ENCODE results near the gene CYP1B1. TPM values are rescaled to one million over a fixed set of nuclear protein-coding genes. Genes with fewer than 3 reads are reported as not detected.
"Not testable (repeated sequence)": the region's sequence is repeated elsewhere in the genome, so short reads cannot be mapped to it uniquely, and the experiment has no call there.

Gene CYP1B1
- total RNA-seq, 1 experiment from 2014 or later, result 1.3 TPM

- Histone ChIP-seq H3K4me1 (peaks cover 14% of the 10 kb centered on the region; the same call in 1 of the 2 replicates), H3K4me3 (ENCODE audit: low read depth, low read length) (no peak overlapping the region), H3K27me3 (replicated peaks; ENCODE audit: control insufficient read depth, insufficient read depth, low read length) (no peaks in the 10 kb centered on the region), H3K36me3 (ENCODE audit: control insufficient read depth, insufficient read depth, low read length) (no peaks in the 10 kb centered on the region), H3K9me3 (no peaks in the 10 kb centered on the region)
- no TSS peak for BruUV-seq (replicated peaks)
- no peak for TF ChIP-seq CTCF (IDR thresholded peaks at IDR 0.05; ENCODE audit: insufficient read depth in 1 of 2, low read depth in 1 of 2, low read length in 1 of 2, severe bottlenecking in 1 of 2, unreplicated experiment in 1 of 2)
- Mint-ChIP-seq H3K27ac (ENCODE audit: unreplicated experiment) (no peak overlapping the region), H3K36me3 (ENCODE audit: insufficient read depth, unreplicated experiment) (no peaks in the 10 kb centered on the region), H3K27me3 (ENCODE audit: insufficient read depth, unreplicated experiment) (no peaks in the 10 kb centered on the region), H3K9me3 (ENCODE audit: unreplicated experiment) (peaks cover 6% of the 10 kb centered on the region), H3K4me3 (ENCODE audit: unreplicated experiment) (no peak overlapping the region), H3K4me1 (ENCODE audit: low read depth, unreplicated experiment) (no peaks in the 10 kb centered on the region)
- ChIA-PET POLR2A (no interaction called here), CTCF (interaction anchor here (1.2 to 1.6 kb wide), 3 partner anchors 18 to 160 kb away, joined by 3 to 14 read pairs (median 5); partner anchors contain the start of gene CYP1B1)
- DNase-seq, result no peak
- intact Hi-C loops (cut with micrococcal nuclease; ENCODE audit: unreplicated experiment), result loop anchor here (10.0 kb wide), 2 partner anchors 189 to 219 kb away; partner anchors contain the start of gene RMDN2
Observed at GRCh38 chr2:38113981-38114708, 38.2 kb upstream of the CYP1B1 start.

- H3K4me1 ChIP-seq, result peaks cover 15% of the 10 kb centered on the region; the same call in 1 of the 2 replicates
- no peaks in the 10 kb centered on the region for H3K27me3 ChIP-seq (replicated peaks; ENCODE audit: control insufficient read depth, insufficient read depth, low read length)
- TF ChIP-seq CTCF (IDR thresholded peaks at IDR 0.05; ENCODE audit: insufficient read depth in 1 of 2, low read depth in 1 of 2, low read length in 1 of 2, severe bottlenecking in 1 of 2, unreplicated experiment in 1 of 2), result no peak
- Mint-ChIP-seq H3K27ac (ENCODE audit: unreplicated experiment) (no peak overlapping the region), H3K27me3 (ENCODE audit: insufficient read depth, unreplicated experiment) (no peaks in the 10 kb centered on the region), H3K4me1 (ENCODE audit: low read depth, unreplicated experiment) (no peaks in the 10 kb centered on the region), H3K36me3 (ENCODE audit: insufficient read depth, unreplicated experiment) (no peaks in the 10 kb centered on the region), H3K4me3 (ENCODE audit: unreplicated experiment) (no peak overlapping the region), H3K9me3 (ENCODE audit: unreplicated experiment) (peaks cover 6% of the 10 kb centered on the region)
- H3K4me3 ChIP-seq (ENCODE audit: low read depth, low read length), result no peak overlapping the region
- intact Hi-C loops (cut with micrococcal nuclease; ENCODE audit: unreplicated experiment), result loop anchor here (10.0 kb wide), 2 partner anchors 188 to 218 kb away; partner anchors contain the start of gene RMDN2
- no peaks in the 10 kb centered on the region for H3K9me3 ChIP-seq
- CTCF ChIA-PET, result interaction anchor here (1.2 to 1.6 kb wide), 3 partner anchors 17 to 161 kb away, joined by 3 to 14 read pairs (median 5); partner anchors contain the start of gene CYP1B1
- no peaks in the 10 kb centered on the region for H3K36me3 ChIP-seq (ENCODE audit: control insufficient read depth, insufficient read depth, low read length)
- no TSS peak for BruUV-seq (replicated peaks)
- POLR2A ChIA-PET, result no interaction called here
- DNase-seq, result no peak
Observed at GRCh38 chr2:38113051-38113450, 37.1 kb upstream of the CYP1B1 start.

- POLR2A ChIA-PET; BruUV-seq (replicated peaks); H3K36me3 Mint-ChIP-seq (ENCODE audit: insufficient read depth, unreplicated experiment); H3K4me3 ChIP-seq (ENCODE audit: low read depth, low read length); H3K4me3 Mint-ChIP-seq (ENCODE audit: unreplicated experiment); DNase-seq; H3K9me3 Mint-ChIP-seq (ENCODE audit: unreplicated experiment); H3K9me3 ChIP-seq; H3K36me3 ChIP-seq (ENCODE audit: control insufficient read depth, insufficient read depth, low read length); CTCF ChIA-PET; H3K4me1 Mint-ChIP-seq (ENCODE audit: low read depth, unreplicated experiment); H3K27ac Mint-ChIP-seq (ENCODE audit: unreplicated experiment); H3K27me3 ChIP-seq (replicated peaks; ENCODE audit: control insufficient read depth, insufficient read depth, low read length); H3K27me3 Mint-ChIP-seq (ENCODE audit: insufficient read depth, unreplicated experiment): not testable (repeated sequence)
- peaks cover 22% of the 10 kb centered on the region for H3K4me1 ChIP-seq
- intact Hi-C loops (cut with micrococcal nuclease; ENCODE audit: unreplicated experiment), result loop anchor here (10.0 kb wide), 2 partner anchors 187 to 217 kb away; partner anchors contain the start of gene RMDN2
Observed at GRCh38 chr2:38111350-38111749, 35.4 kb upstream of the CYP1B1 start.
